Dermis microvascular lymphatic vessel endothelial cell (primary cell): ENCODE results near the gene PIAS4. TPM values are rescaled to one million over a fixed set of nuclear protein-coding genes. Genes with fewer than 3 reads are reported as not detected.
A peak's percentile ranks its signal among the peaks of the same experiment; 100 is the strongest.

Source experiments
- DNase-seq, 2 donors: peaks; one replicate each; pipeline versions ENCODE4 v3.0.0 to v3.0.0-alpha.2; 2010; ENCODE audit warnings: low read depth in 2 of 2
- total RNA-seq: library from RNA; depleted of rRNA; stranded (reverse); fragments of >200 nt; gene quantifications from 2 replicates; pipeline ENCODE4 v1.2.1, GENCODE V29; 2014

Gene PIAS4
- total RNA-seq, 1 donor from 2014 or later, result 24.1 TPM

DNA sequence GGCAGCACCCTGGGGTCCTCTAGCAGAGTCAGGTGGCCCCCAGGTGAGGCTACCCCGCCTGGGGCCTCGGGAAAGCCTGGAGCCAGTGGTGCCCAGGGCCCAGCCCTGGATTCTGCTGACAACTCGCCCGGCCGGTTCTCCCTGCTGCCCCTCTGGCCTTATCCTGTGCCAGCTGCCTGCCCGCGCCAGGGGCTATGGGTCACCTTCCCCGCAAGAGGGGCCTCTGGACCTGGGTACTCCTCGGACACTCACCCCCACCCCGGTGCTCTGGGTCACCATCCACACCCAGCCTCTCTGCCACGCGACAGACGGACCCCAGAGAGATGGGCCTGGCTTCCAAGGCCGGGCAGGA lies 35.2 kb downstream of the PIAS4 start:
- DNase-seq, result no peak

- no peak for DNase-seq
Measured at GRCh38 chr19:4043401-4043800, 35.9 kb downstream of the PIAS4 start.

DNA sequence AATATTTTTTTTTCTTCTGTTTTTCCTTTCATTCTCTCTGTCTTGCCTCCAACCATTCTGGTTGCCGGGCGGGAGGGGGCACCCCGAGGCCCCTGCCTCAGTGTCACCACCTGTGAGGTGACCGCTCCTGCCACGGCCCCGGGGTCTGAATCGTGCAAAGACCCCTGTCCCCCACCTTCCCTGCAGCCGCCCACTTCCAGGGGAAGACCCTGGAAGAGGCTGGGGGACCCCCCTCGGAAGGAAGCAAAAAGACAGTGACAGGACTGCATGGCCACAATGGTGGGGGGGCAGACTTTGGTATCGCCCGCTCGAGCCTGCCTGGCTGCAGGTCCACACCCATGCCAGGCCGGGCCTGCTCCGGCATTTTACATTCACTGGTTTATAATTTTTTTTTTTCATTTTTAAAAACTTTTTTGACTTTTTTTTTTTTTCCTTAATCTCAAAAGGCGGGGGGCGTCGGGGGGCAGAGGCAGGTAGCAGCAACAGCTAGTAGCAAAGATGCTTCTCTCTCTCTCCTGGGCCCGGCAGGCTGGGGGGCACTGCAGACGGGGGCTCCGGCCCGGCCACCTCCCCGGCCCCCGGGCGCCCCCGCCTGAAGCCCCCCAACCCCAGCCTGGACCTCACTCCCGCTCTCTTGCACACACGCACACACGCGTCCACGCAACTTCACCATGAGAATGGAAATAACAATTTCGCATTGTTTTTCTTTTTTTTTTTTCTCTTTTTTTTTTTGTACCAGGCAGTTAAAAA lies 36.6 kb downstream of the PIAS4 start:
- DNase-seq, result no peak

- DNase-seq, result no peak
Measured at GRCh38 chr19:4044990-4045465, 37.5 kb downstream of the PIAS4 start.

GRCh38 chr19:4045597-4046361 lies 38.2 kb downstream of the PIAS4 start:
- DNase-seq, result no peak

DNA sequence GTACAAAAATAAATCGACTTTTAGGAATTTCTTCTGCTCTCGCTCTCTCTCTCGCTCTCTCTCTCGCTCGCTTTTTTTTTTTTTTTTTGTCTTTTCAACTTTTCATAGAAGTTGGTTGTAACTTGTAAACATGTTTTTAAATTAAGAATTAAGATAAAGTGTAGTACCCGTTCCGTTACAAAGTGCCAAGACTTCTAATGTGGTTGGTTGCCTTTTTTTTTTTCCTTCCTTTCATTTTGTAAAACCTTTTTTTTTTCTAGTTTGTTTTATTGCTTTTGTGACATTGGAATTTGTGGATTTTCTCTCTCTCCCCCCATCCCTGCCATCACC lies 38.8 kb downstream of the PIAS4 start:
- no peak for DNase-seq

GRCh38 chr19:4046946-4047683 lies 39.6 kb downstream of the PIAS4 start:
- no peak for DNase-seq

DNA sequence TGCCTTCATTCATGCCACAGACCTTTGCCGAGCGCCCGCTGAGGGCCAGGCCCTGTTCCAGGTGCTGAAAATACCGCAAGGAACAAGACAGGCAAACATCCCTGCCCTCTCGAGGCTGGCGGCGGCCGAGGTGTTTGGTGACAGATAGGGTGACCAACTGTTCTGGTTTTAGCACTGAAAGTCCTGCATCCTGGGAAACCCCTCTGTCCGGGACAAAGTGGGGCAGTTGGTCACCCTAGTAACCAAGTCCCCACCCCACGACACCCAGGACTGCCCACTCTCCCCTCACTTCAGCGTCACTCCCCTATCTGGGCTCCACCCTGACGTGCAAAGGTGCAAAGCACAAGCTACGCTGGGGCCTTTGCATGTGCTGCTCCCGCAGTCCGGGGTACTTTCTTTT lies 41.9 kb downstream of the PIAS4 start:
- no peak for DNase-seq

GRCh38 chr19:4051175-4052101 lies 43.9 kb downstream of the PIAS4 start:
- no peak for DNase-seq

DNA sequence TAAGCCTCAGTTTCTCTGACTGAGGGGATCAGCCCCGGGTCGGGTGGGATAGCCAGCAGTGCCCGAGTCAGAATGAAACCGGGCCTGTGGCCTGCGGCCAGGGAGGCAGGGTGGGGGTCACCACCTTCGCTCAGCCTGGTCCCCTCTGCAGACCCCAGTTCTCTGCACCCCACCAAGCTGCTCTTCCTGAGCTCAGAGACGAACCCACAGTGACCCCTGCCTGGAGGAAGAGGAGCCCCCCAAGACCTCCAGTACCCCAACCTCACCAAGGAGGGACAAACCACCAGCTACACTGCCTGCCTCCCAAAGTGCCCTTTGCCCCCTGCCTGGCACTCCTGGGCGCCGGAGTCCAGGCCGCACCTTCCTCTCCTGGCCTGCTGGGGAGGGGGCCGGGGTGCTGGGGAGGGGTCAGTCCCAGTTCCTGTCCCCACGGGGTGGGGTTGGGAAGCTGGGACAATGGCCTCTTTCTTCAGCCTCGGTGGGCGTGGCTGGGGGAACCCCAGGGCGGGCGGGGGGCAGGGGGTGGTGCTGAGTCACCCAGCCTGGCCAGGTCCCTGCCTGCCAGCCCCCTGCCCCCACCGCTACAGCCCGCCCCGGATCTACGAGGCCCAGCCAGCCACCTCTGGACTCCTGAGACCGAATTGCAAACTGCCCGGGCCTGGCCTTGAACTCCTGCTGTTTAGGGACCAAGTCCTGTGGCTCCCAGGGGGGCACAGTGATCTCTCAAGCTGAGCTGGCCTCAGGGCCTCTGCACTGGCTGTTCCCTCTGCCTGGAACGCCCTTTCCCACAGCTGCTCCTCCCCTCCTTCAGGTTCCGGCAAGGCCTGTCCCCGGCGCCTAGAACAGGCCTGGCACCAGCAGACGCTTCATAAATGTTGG lies 44.8 kb downstream of the PIAS4 start:
- DNase-seq, result peak in 1 of 2 donors; percentile 30

- no peak for DNase-seq
Measured at GRCh38 chr19:4052993-4053422, 45.5 kb downstream of the PIAS4 start.

DNA sequence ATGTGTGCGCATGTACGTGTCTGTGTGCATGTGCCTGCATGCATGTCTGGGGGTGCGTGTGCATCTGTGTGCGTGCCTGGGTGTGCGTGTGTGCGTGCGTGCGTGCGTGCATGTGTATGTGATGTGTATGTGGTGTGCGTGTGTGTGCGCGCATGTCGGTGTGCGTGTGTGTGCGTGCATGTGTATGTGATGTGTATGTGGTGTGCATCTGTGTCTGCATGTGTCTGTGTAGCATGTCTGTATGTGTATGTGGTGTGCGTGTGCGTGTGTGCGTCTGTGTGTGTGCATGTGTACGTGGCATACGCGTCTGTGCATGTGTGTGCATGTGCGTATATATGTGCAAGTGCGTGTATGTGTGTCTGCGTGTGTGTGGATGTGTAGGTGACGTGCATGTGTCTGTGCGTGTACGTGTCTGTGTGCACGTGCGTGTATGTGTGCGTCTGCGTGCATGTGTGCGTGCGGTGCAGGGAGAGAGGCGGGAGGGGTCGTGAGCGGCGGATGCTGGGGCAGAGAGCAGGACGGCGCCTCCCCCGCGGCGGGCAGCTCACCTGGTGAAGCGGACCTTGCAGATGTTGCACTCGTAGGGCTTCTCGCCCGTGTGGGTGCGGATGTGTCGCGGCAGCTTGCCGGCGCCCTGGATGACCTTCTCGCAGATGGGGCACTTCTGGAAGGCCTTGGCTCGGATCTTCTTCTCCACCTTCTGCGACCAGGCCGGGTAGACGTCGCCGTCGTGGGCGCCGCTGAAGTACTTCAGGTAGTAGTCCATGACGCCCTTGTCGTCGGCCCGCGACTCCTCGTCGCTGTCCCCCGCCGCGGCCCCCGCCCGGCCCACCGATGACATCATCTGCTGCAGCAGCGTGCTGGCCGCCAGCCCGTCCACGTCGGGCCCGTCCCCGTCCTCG lies 46.1 kb downstream of the PIAS4 start:
- DNase-seq, result no peak

DNA sequence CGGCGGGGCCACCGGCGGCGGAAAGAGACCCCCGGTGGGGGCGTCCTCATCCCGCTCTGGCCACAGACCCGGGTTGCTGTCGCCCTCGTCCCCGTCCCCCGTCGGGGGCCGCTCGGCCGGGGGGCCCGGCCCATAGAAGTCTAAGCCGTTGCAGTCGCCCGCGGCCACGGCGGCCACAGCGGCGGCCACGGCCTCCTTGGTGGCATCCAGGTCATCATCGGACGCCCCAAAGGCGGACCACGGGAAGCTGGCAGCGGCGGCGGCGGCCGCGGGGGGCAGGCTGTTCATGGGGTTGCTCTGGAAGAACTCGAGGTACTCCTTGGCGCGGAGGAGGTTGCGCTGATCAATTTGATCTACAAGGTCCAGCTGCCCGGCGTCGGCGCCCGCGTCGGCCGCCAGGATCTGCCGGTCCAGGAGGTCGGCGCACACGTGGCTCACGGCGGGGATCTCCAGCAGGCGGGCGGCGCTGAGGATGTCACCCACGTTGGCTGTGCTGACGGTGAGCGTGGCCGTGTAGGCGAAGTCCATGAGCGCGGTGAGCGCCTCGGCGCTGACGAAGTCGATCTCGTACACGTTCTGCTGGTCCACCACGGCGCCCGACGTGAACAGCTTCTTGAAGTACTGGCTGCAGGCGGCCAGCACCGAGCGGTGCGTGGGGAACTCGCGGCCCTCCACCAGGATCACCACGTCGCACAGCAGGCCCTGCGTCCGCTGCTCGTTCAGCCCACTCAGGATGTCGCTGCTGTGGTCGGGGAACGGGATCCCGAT lies 47.1 kb downstream of the PIAS4 start:
- no peak for DNase-seq

GRCh38 chr19:4055209-4055552 lies 47.6 kb downstream of the PIAS4 start:
- DNase-seq, result no peak

GRCh38 chr19:4057931-4058692 lies 50.6 kb downstream of the PIAS4 start:
- DNase-seq, result peak; percentile 67 to 82

GRCh38 chr19:4058693-4059452 lies 51.3 kb downstream of the PIAS4 start:
- DNase-seq, result no peak

GRCh38 chr19:4059453-4059871 lies 51.9 kb downstream of the PIAS4 start:
- no peak for DNase-seq
